MM.1S (cell line): ENCODE results near the gene LRFN2.

Experiments used
- CTCF ChIP-seq: fragments of 300-600 bp; sonication (generic); IDR thresholded peaks from 2 replicates; pipeline ENCODE4 v1.5.1; 2016; ENCODE audit warnings: antibody characterized with exemption, low read length, mixed read lengths
- EZH2 ChIP-seq: fragments of 300-600 bp; sonication (generic); optimal IDR thresholded peaks from 2 replicates; pipeline ENCODE3; 2017; ENCODE audit warnings: low read depth, mild to moderate bottlenecking, antibody characterized with exemption, low read length, mixed read lengths

- no peak for TF ChIP-seq CTCF
- TF ChIP-seq EZH2, result no peak
Measured at GRCh38 chr6:40511884-40512283, 75.3 kb downstream of the LRFN2 start.
